HCT116 (cell line): ENCODE results near the gene DGKB. TPM values are rescaled to one million over a fixed set of nuclear protein-coding genes. Genes with fewer than 3 reads are reported as not detected.

Source experiments
- ATAC-seq: fragments of 200-7000 bp; cut with Tn5 transposase; 2 replicates; pipeline ENCODE4 v1.9.1; 2020; ENCODE audit warnings: mild to moderate bottlenecking, moderate library complexity
- BruUV-seq: library from RNA; stranded (reverse); fragments of 400-500 nt; replicated peaks from 2 replicates; lab custom pipeline; 2021; lab: Mats Ljungman, UMichigan
- CTCF ChIA-PET: fragments of 300-600 bp; sonication (Branson Sonifier 250); formaldehyde crosslinking; loops from one replicate; lab custom pipeline; 2021; ENCODE audit warnings: antibody characterized with exemption; lab: Charles Lee
- POLR2A ChIA-PET: fragments of 300-600, 350-600 bp; sonication (Branson Sonifier 250); formaldehyde crosslinking; loops from one replicate; lab custom pipeline; 2021; ENCODE audit warnings: antibody characterized with exemption; lab: Charles Lee
- RAD21 ChIA-PET, 2 experiments: fragments of 300-600 bp; sonication (Branson Sonifier 250); formaldehyde crosslinking; loops; one replicate each; lab custom pipeline; 2023; ENCODE audit warnings: low total read pairs in 2 of 2; ENCODE audit not compliant: uncharacterized antibody in 2 of 2, unreplicated experiment in 2 of 2, low non-redundant PET in 1 of 2; lab: Charles Lee
- DNase-seq: peaks from one replicate; pipeline ENCODE4 v3.0.0-alpha.2; 2010; ENCODE audit warnings: low read depth, low spot score
- H2AFZ ChIP-seq: fragments of 200-600 bp; shearing (Covaris generic), sonication (generic); 2 replicates; pipeline ENCODE4 v1.6.1; 2017; ENCODE audit warnings: low read depth, mixed run types, mixed read lengths, antibody characterized with exemption, low read length; ENCODE audit not compliant: poor library complexity, severe bottlenecking
- H3K27ac ChIP-seq: 2 replicates; pipeline ENCODE4 v1.5.1; 2012; ENCODE audit warnings: low read depth, low read length
- H3K27me3 ChIP-seq: fragments of 200-600 bp; sonication (generic); 2 replicates; pipeline ENCODE4 v1.6.1; 2016; ENCODE audit warnings: mixed run types, low read length, mixed read lengths; ENCODE audit not compliant: insufficient read depth
- H3K36me3 ChIP-seq, 2 experiments: fragments of 200-500 bp in 1 of 2; fragments of 200-600 bp in 1 of 2; sonication (Bioruptor generic) in 1 of 2; sonication (generic) in 1 of 2; 2 replicates each; pipeline versions ENCODE4 v1.5.1 to v1.6.1; 2014 to 2016; ENCODE audit warnings: low read length in 2 of 2, inconsistent platforms in 1 of 2, mixed read lengths in 1 of 2, mixed run types in 1 of 2; ENCODE audit not compliant: insufficient read depth in 2 of 2, control insufficient read depth in 1 of 2
- H3K4me1 ChIP-seq, 2 experiments: fragments of 200-600 bp in 1 of 2; sonication (generic) in 1 of 2; 2 replicates each; pipeline versions ENCODE4 v1.5.1 to v1.6.1; 2012 to 2017; ENCODE audit warnings: low read length in 2 of 2, inconsistent platforms in 1 of 2, mild to moderate bottlenecking in 1 of 2, mixed read lengths in 1 of 2, mixed run types in 1 of 2, moderate library complexity in 1 of 2; ENCODE audit not compliant: insufficient read depth in 2 of 2, control insufficient read depth in 1 of 2
- H3K4me2 ChIP-seq: fragments of 200-600 bp; sonication (generic); 2 replicates; pipeline ENCODE4 v1.6.1; 2017; ENCODE audit warnings: mixed run types, low read length, mixed read lengths
- H3K4me3 ChIP-seq, 2 experiments: fragments of 200-600 bp in 1 of 2; sonication (generic) in 1 of 2; replicated peaks in 1 of 2; 2 replicates each; pipeline ENCODE4 v1.5.1; 2011 to 2016; ENCODE audit warnings: low read length in 2 of 2, control low read depth in 1 of 2, low read depth in 1 of 2, mild to moderate bottlenecking in 1 of 2, mixed read lengths in 1 of 2, mixed run types in 1 of 2
- H3K79me2 ChIP-seq: fragments of 200-600 bp; sonication (generic); 2 replicates; pipeline ENCODE4 v1.6.1; 2017; ENCODE audit warnings: mild to moderate bottlenecking, mixed run types, low read length, moderate library complexity, mixed read lengths; ENCODE audit not compliant: insufficient read depth
- H3K9ac ChIP-seq: fragments of 200-600 bp; sonication (generic); 2 replicates; pipeline ENCODE4 v1.6.1; 2016; ENCODE audit warnings: low read length, mixed read lengths
- H3K9me2 ChIP-seq: fragments of 200-600 bp; sonication (generic), shearing (Covaris generic); 2 replicates; pipeline ENCODE4 v1.6.1; 2017; ENCODE audit warnings: mixed run types, mild to moderate bottlenecking, moderate library complexity; ENCODE audit not compliant: insufficient read depth
- H3K9me3 ChIP-seq, 2 experiments: fragments of 200-500 bp in 1 of 2; fragments of 200-600 bp in 1 of 2; sonication (Bioruptor generic) in 1 of 2; sonication (generic) in 1 of 2; 2 replicates each; pipeline ENCODE4 v1.6.1; 2014 to 2017; ENCODE audit warnings: low read length in 2 of 2, mixed read lengths in 2 of 2, inconsistent platforms in 1 of 2, low read depth in 1 of 2, mild to moderate bottlenecking in 1 of 2, mixed run types in 1 of 2, moderate library complexity in 1 of 2; ENCODE audit not compliant: control insufficient read depth in 1 of 2, insufficient read depth in 1 of 2
- H4K20me1 ChIP-seq: fragments of 200-600 bp; sonication (generic), shearing (Covaris generic); 2 replicates; pipeline ENCODE4 v1.6.1; 2017; ENCODE audit warnings: mixed run types, mild to moderate bottlenecking, moderate library complexity; ENCODE audit not compliant: insufficient read depth
- CEBPB ChIP-seq: IDR thresholded peaks from 2 replicates; pipeline ENCODE4 v1.6.1; 2012; ENCODE audit warnings: low read depth
- EGR1 ChIP-seq: IDR thresholded peaks from 2 replicates; pipeline ENCODE4 v1.6.1; 2012; ENCODE audit warnings: low read depth
- ELF1 ChIP-seq: IDR thresholded peaks from 2 replicates; pipeline ENCODE4 v1.6.1; 2012; ENCODE audit warnings: low read depth, borderline replicate concordance
- EZH2 ChIP-seq: fragments of 200-600 bp; sonication (generic); IDR thresholded peaks from 2 replicates; pipeline ENCODE4 v1.6.1; 2017; ENCODE audit warnings: antibody characterized with exemption, mixed run types
- EZH2phosphoT487 ChIP-seq: fragments of 200-600 bp; IDR thresholded peaks from 2 replicates; pipeline ENCODE4 v1.6.1; 2018; ENCODE audit warnings: antibody characterized with exemption, borderline replicate concordance
- FOSL1 ChIP-seq: IDR thresholded peaks from 2 replicates; pipeline ENCODE4 v1.6.1; 2012; ENCODE audit warnings: low read depth
- POLR2A ChIP-seq: IDR thresholded peaks from 2 replicates; pipeline ENCODE4 v1.7.0; 2011; ENCODE audit warnings: borderline replicate concordance; ENCODE audit not compliant: insufficient read depth, insufficient read length; ENCODE audit errors: extremely low read depth
- POLR2AphosphoS5 ChIP-seq: IDR thresholded peaks from 2 replicates; pipeline ENCODE4 v1.6.1; 2011; ENCODE audit warnings: mild to moderate bottlenecking, low read depth, low read length, moderate library complexity
- RAD21 ChIP-seq: IDR thresholded peaks from 2 replicates; pipeline ENCODE4 v1.6.1; 2012; ENCODE audit warnings: low read depth, mild to moderate bottlenecking
- SIN3A ChIP-seq: IDR thresholded peaks from 2 replicates; pipeline ENCODE4 v1.6.1; 2012; ENCODE audit warnings: low read depth
- TCF7L2 ChIP-seq: IDR thresholded peaks from 2 replicates; pipeline ENCODE4 v1.7.0; 2011; ENCODE audit warnings: borderline replicate concordance, inconsistent platforms; ENCODE audit not compliant: insufficient read depth, insufficient read length; ENCODE audit errors: extremely low read depth
- YY1 ChIP-seq: IDR thresholded peaks from 2 replicates; pipeline ENCODE4 v1.6.1; 2011; ENCODE audit warnings: low read length, low read depth, moderate library complexity, mild to moderate bottlenecking; ENCODE audit not compliant: insufficient replicate concordance; ENCODE audit errors: extremely low read depth
- intact Hi-C: fragments of 100-400 bp; cut with micrococcal nuclease; formaldehyde crosslinking; loops from 2 replicates; pipeline ENCODE4 v1.10.0; 2022
- total RNA-seq: library from RNA; stranded (reverse); gene quantifications from one replicate; pipeline ENCODE4 v1.2.1, GENCODE V29; 2021; ENCODE audit not compliant: unreplicated experiment
- TF ChIP-seq, protein P1 (sequence below): IDR thresholded peaks from 2 replicates; pipeline ENCODE4 v1.6.1; 2012
- TF ChIP-seq, protein P2 (sequence below): IDR thresholded peaks from 2 replicates; pipeline ENCODE4 v1.6.1; 2012
- TF ChIP-seq, protein P3 (sequence below), 3 experiments: fragments of 200-600 bp in 1 of 3; sonication (generic) in 1 of 3; IDR thresholded peaks in 2 of 3; conservative IDR thresholded peaks in 1 of 3; 2 replicates each; pipeline ENCODE4 v1.5.1; 2012 to 2017; ENCODE audit warnings: low read depth in 2 of 3, low read length in 2 of 3, antibody characterized with exemption in 1 of 3, borderline replicate concordance in 1 of 3, control low read depth in 1 of 3, mild to moderate bottlenecking in 1 of 3, mixed read lengths in 1 of 3, mixed run types in 1 of 3, moderate library complexity in 1 of 3; ENCODE audit not compliant: insufficient read depth in 1 of 3
- TF ChIP-seq, protein P4 (sequence below): IDR thresholded peaks from 2 replicates; pipeline ENCODE4 v1.6.1; 2012; ENCODE audit warnings: low read depth

The DGKB gene
- total RNA-seq, 1 experiment from 2014 or later, result 0.05 TPM

DNA sequence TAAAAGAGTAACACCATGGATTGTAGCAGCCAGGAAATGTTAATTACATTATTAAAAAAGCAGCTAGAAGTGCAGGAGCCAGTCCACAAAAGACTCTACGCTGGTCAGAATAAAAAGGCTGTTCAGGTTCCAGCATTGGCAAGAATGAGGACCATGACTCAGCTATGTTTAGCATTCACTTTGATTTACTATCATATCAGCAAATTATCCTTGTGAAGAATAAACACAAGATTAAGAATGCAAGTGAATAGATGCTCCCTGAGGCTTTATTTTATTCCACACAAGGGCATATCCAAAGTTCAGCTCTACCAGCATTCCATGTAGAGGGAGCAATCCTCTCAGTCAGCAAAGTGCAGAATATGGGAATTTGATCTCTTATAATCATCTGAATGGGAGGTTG lies 13.6 kb downstream of the DGKB start:
- no peak overlapping the region for H3K4me3 ChIP-seq
- H3K36me3 ChIP-seq, result no peaks in the 10 kb centered on the region
- no peak overlapping the region for H2AFZ ChIP-seq
- H3K9me3 ChIP-seq, result no peaks in the 10 kb centered on the region
- H3K79me2 ChIP-seq, result no peaks in the 10 kb centered on the region
- intact Hi-C loops, result no loop called here
- H3K27ac ChIP-seq, result no peak overlapping the region
- TF ChIP-seq EZH2 (no peak), EGR1 (no peak), POLR2AphosphoS5 (no peak), EZH2phosphoT487 (no peak), POLR2A (no peak), CEBPB (no peak), YY1 (no peak), SIN3A (no peak), ELF1 (no peak), FOSL1 (no peak), TCF7L2 (no peak), RAD21 (no peak)
- TF ChIP-seq, protein P1, sequence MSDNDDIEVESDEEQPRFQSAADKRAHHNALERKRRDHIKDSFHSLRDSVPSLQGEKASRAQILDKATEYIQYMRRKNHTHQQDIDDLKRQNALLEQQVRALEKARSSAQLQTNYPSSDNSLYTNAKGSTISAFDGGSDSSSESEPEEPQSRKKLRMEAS, result no peak
- TF ChIP-seq, protein P2, sequence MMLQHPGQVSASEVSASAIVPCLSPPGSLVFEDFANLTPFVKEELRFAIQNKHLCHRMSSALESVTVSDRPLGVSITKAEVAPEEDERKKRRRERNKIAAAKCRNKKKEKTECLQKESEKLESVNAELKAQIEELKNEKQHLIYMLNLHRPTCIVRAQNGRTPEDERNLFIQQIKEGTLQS, result no peak
- TF ChIP-seq, protein P3, sequence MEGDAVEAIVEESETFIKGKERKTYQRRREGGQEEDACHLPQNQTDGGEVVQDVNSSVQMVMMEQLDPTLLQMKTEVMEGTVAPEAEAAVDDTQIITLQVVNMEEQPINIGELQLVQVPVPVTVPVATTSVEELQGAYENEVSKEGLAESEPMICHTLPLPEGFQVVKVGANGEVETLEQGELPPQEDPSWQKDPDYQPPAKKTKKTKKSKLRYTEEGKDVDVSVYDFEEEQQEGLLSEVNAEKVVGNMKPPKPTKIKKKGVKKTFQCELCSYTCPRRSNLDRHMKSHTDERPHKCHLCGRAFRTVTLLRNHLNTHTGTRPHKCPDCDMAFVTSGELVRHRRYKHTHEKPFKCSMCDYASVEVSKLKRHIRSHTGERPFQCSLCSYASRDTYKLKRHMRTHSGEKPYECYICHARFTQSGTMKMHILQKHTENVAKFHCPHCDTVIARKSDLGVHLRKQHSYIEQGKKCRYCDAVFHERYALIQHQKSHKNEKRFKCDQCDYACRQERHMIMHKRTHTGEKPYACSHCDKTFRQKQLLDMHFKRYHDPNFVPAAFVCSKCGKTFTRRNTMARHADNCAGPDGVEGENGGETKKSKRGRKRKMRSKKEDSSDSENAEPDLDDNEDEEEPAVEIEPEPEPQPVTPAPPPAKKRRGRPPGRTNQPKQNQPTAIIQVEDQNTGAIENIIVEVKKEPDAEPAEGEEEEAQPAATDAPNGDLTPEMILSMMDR (IDR thresholded peaks at IDR 0.05 in 2 of 3, conservative IDR thresholded peaks at IDR 0.05 in 1 of 3; ENCODE audit: borderline replicate concordance in 1 of 3, insufficient read depth in 1 of 3, low read depth in 2 of 3, low read length in 2 of 3), result no peak
- TF ChIP-seq, protein P4, sequence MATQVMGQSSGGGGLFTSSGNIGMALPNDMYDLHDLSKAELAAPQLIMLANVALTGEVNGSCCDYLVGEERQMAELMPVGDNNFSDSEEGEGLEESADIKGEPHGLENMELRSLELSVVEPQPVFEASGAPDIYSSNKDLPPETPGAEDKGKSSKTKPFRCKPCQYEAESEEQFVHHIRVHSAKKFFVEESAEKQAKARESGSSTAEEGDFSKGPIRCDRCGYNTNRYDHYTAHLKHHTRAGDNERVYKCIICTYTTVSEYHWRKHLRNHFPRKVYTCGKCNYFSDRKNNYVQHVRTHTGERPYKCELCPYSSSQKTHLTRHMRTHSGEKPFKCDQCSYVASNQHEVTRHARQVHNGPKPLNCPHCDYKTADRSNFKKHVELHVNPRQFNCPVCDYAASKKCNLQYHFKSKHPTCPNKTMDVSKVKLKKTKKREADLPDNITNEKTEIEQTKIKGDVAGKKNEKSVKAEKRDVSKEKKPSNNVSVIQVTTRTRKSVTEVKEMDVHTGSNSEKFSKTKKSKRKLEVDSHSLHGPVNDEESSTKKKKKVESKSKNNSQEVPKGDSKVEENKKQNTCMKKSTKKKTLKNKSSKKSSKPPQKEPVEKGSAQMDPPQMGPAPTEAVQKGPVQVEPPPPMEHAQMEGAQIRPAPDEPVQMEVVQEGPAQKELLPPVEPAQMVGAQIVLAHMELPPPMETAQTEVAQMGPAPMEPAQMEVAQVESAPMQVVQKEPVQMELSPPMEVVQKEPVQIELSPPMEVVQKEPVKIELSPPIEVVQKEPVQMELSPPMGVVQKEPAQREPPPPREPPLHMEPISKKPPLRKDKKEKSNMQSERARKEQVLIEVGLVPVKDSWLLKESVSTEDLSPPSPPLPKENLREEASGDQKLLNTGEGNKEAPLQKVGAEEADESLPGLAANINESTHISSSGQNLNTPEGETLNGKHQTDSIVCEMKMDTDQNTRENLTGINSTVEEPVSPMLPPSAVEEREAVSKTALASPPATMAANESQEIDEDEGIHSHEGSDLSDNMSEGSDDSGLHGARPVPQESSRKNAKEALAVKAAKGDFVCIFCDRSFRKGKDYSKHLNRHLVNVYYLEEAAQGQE, result no peak
- POLR2A ChIA-PET, result no interaction called here
- no peak overlapping the region for H3K4me2 ChIP-seq
- CTCF ChIA-PET, result no interaction called here
- ATAC-seq (no peak), DNase-seq (no peak)
- BruUV-seq, result no TSS peak
- H3K9me2 ChIP-seq, result no peaks in the 10 kb centered on the region
- no peaks in the 10 kb centered on the region for H3K27me3 ChIP-seq
- no peak overlapping the region for H3K9ac ChIP-seq
- H3K4me1 ChIP-seq, result no peaks in the 10 kb centered on the region; a peak in 1 of 4 replicates
- RAD21 ChIA-PET, result no interaction called here
- no peaks in the 10 kb centered on the region for H4K20me1 ChIP-seq
